RCC 7860 (cell line): ENCODE data around the gene EPRS1.
"Not testable (repeated sequence)": the region's sequence is repeated elsewhere in the genome, so short reads cannot be mapped to it uniquely, and the experiment has no call there.

Experiments
- DNase-seq: peaks from one replicate; pipeline ENCODE4 v3.0.0-alpha.2; 2015; ENCODE audit warnings: low spot score
- FAIRE-seq: peaks from 2 replicates; lab custom pipeline; 2012; peaks lifted over from hg19 to GRCh38; lab: Jason Lieb, UNC

Gene EPRS1

DNA sequence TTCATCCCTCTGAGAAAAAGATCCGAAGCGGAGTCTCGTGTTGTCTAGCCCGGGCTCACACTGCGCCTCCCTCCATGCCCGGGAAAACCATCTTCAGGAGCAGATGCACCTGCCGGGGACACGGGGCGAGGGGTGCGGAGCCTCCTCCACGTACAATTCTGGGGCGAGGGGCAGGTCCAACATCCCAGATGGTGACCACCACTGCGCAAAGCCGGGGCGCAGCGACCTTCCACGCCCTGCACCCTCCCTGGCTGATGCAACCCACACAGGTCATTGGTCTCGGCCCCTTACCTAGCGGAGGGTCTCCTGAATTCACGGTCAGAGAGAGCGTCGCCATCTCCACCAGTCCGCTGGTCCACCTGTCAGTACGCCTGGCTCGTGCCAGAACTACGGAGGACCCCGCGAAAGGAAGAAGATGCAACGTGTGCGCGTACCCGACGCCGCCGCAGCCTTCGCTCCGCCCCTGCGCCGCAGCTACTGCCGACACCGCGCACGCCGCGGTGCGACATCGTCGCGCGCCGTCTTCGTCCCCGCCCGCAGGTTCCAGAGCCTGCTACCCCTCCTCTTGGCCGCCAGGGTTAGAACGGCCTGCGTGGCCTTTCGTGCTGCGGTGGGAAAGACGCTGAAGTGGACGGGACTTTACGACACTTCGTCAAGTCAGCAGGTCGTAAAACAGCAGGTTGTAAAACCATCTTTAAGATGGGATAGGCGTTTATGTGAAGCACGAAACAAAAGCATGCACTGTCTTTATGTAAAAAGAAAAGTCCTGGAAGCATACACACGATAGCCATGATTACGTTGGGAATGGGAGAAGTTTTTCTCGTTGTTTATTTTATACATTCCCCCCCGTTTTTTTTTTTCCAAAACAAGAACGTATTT, at the start of gene EPRS1:
TSS of gene EPRS1 (minus strand) at position 454 of the 879 bp plus-strand sequence. CDS start at position 337, 117 bp downstream.
- DNase-seq (peak; percentile 97), FAIRE-seq (peak; percentile 86)

DNA sequence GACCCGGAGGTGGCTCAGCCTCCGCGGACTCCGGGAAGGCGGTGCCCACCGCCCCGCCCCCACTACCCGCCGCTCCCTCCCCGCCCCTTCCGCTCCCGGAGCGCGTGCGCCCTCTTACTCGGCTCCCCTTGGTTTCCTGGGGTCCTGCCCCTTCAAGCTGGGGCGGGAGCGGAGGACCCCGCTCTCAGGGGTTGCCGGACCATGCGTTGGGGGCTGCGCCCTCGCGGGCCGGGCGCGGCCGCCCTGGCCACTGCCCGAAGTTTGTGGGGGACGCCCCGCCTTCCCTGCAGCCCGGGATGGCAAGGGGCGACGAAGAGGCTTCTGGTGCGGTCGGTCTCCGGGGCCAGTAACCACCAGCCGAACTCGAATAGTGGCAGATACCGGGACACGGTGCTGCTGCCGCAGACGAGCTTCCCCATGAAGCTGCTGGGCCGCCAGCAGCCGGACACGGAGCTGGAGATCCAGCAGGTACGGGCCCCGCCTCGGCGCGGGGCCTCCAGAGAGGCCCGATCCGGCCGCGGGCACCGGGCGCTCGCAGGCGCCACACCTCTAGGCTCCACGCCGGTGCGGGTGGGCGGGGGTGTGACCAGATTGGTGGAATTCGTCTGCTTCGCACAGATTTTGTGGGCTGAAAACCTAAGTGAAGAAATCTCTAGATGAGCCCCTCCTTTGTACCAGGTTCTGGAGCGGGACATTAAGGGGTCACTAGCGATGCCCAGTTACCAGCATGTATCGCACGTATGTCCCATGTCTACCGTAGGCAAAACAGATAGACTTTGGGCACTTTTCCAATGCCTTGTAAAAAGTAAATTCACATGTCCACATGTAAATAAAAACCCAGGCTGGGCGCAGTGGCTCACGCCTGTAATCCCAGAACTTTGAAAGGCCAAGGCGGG, 48.0 kb upstream of the EPRS1 start, which contains the start of gene IARS2:
TSS of gene IARS2 (plus strand) at position 117 of the 896 bp plus-strand sequence. CDS start at position 202, 85 bp downstream.
- no peak for FAIRE-seq
- DNase-seq = peak; percentile 64

DNA sequence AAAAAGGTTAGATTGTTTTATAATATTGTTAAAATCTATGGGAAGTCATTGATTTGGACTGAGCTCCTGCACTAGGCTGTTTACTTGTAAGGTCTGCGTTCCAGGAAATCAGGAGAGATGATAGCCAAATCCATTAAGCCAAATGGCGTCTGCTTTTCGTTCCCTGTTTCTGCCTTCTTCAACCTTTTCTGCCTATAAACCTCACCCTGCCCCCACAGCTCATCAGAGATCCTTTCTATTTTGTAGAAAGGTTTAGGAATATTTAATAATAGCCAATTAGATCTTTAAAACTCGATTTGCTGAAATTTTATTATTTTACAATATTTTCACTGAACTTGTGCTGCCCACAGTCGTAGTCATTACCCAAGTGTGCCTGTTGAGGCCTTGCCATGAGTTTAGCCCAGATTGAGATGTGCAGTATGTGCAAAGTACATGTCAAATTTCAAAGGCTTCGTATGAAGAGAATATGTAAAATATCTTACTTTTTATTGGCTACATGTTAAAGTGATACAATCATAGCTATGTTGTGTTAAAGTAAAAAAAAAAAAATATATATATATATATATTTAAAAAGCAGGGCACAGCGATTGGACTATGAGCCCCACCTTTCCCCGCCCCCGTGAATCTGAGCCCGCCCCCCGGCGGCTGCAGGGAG, 47.2 kb upstream of the EPRS1 start:
- no peak for FAIRE-seq
- DNase-seq = no peak

DNA sequence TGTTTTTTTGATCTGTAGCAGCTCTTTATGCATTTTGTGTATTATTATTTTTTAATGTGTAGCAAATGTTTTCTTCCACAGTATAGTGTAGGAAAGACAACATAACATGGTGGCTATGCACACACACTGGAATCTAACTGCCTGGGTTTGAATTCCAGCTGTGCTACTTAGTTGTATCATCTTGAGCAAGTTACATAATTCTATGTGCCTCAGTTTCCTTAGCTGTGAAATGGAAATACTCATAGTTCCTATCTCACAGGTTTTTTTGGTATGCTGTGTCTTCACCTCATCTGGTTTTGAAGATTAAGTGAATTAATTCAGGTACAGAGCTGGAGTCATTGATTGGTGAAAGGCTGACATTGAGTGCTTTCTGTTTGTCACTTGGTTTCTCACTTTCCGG, 46.4 kb upstream of the EPRS1 start:
- DNase-seq (no peak), FAIRE-seq (no peak)

DNA sequence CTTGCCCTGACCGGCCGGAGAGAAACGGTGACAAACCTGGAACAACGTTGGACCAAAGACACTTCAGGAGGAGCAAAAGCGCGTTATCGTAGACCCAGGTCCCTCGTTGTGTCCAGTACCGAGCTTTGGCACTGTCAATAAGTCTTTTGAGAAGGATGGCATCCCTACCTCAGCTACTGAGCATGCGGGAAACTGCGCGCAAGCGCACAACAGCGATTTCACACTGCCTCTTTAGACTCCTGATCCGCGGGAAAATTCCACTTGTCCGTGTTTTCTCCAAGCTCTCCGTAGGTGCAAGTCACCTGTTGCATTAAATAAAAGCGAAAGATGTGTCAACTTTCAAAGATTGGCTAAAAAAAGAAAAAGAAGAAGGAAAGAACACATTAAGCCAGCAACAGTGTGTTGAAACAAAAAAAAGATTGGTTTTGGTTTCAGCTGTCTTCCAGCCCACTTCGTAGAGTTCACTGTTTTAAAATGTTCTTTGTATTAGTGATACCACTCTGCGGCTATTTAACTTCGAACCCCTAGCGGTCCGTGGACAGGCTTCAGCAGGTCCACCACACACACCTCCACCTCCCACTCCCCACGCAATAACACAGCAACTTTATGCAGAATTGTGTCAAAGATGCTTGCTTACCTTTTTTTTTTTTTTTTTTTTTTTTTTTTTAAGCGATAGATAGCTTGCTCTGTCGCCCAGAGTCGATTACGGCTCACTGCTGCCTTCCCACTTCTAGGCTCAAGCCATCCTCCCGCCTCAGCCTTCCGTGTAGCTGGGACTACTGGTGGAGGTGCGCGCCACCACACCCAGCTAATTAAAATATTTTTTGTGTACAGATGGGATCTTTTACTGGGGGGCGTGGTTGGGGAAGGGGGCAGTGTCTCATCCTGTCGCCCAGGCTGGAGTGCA, 43.6 kb upstream of the EPRS1 start, which contains the start of gene BPNT1:
TSS of gene BPNT1 (minus strand) at position 139 of the 907 bp plus-strand sequence. CDS start 9,942 bp downstream, outside the sequence.
- peak; percentile 87 for FAIRE-seq
- DNase-seq = peak; percentile 93

DNA sequence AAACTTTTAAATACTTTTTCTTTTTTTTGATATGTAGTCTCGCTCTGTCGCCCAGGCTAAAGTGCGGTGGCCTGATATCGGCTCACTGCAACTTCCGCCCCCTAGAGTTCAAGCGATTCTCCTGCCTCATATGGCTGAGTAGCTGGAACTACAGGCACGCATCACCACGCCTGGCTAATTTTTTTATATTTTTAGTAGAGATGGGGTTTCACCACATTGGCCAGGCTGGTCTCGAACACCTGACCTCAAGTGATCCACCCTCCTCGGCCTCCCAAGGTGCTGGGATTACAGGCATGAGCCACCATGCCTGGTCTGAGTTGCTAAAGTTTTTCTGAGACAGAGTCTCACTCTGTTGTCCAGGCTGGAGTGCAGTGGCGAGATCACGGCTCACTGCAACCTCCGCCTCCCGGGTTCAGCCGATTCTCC, 40.0 kb upstream of the EPRS1 start:
- not testable (repeated sequence) for DNase-seq, FAIRE-seq

DNA sequence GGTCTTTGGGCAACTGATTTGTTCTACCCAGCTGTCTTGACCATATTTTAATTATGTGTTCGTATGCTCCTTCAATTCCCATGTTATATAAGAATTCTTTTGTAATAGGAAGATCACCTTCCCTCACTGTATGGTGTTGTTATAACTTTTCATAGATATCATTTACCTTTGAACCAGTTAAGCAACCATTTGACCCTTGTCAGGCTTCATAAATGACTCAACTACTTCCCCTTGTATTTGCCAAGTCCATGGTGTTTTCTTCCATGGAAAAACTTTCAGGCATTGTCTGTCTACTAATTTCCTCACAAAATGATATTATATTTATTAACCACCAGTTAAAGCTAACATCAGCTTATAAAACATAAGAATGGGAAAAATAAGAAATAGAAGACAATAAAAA, 38.2 kb upstream of the EPRS1 start:
- DNase-seq (no peak), FAIRE-seq (no peak)

DNA sequence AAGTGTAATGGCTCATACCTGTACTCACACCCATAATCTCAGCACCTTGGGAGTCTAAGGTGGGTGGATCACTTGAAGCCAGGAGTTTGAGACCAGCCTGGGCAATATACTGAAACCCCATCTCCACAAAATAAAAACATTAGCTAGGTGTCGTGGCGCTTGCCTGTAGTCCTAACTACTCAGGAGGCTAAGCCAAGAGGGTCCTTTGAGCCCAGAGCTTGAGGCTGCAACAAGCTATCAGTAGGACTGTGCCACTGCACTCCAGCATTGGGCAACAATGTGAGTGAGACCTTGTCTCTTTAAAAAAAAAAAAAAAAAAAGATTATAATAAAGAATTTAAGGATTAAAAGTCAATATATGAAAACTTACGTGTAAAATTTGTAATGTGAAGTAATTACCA, 31.6 kb upstream of the EPRS1 start:
- DNase-seq = no peak
- no peak for FAIRE-seq

DNA sequence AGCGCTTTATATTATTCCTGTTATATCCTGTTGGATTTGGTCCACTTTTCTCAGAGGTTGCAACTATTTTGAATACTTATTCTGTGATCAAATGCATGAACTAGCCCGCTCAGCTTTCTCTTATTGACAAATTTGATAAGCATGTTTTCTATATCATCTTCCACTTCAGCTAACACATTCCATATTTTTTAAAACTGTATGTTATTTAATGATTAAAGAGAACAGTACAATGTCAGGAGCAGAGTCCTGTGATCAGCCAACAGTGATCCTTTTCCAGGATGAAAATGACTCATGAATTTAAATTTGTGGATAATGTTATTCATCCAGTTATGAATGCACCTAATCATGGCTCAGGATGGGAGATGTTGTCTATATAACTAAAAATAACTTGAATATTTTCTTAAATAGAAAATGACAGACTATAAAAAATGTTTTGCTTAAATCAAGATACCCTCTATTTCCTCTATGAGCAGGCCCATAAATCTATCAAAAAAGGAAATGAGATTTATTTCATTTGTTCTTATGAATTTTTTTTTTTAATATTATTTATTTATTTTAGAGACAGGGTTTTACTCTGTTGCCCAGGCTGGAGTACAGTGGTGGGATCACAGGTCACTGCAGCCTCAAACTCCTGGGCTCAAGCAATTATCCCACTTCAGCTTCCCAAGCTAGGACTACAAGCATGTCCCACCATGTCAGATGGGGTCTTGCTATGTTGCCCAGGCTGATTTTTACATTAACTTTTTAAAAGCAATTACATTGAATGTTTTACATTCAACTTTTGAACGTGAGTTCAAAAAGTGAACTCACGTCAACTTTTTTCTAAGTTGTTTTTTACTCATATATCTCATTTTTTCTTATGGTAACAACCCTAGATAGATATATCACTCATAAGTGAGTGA, 30.8 kb upstream of the EPRS1 start:
- DNase-seq = no peak
- no peak for FAIRE-seq

DNA sequence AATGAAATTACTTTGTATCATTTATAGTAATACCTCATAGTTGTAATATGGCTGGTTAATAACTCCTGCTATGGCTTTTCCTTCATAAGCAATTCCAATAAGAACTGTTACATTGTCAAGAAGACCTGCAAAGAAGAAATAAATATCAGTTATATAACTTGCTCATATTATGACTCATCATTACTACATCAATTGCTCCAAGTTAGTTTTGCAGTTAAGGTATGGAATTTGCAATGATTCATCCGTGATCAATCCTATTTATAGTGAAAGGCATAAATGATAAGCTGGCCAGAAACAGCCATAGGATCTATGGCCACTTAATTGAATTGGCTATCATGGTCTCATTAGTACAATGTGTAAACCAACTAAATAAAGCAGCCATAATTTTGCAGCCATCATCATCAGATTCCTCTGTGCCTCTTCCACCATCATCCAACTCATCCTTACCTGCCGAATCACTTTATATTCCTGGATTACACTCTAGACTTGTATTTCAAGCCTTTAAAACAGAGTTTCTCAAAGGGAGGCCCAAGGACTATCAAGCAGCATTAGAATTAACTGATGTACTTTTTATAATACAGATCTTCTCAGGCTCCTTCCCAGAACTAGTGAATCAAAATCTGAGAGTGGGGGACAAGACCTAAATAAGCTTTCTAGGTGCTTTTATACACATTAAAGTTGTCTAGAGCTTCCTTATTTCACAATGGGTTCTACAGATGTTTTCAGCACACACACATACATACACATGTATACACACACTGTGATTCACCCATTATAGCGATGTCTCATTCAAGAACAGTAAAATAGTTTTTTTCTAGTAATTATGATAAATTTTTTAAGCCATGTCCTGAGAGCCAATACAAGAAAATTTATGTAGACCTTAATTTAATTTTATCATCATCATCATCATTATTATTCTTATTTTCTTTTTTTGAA, 21.2 kb upstream of the EPRS1 start:
- no peak for DNase-seq
- no peak for FAIRE-seq

DNA sequence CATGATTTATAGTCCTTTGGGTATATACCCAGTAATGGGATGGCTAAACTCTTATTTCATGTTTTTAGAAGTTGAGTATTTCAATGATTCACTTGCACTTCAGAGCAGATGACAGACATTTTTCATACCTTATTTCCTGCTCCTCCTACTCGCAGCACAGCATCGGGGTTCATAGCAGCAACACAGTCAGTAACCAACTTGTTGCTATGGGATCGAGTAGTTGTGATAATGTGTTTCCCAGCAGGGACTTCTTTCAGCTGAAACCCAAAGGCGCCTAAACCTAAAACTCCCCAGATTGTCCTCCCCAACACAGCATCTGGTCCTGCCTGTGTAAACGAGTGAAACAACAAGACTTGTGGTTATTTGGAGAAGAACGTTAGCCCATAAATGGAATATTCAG, 16.3 kb upstream of the EPRS1 start:
- FAIRE-seq = no peak

DNA sequence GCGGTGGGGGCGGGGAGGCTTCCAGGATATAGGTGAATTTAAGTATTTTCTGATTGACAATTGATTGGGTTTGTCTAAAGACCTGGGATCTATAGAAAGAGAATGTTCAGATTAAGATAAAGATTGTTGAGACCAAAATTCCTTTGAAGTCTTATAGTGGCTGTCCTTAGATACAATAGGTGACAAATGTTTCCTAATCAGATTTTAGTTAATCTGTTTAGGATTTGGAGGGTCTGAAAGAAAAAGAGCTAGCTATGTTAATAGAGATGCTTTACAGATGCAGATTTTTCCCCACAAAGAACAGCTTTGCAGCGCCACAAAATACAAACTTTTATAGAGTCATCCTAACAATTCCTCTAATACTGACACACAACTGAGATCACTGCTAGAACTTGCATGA, 14.6 kb upstream of the EPRS1 start:
- FAIRE-seq (no peak), DNase-seq (no peak)

More for the DNA sequence above, 16.3 kb upstream of the EPRS1 start:
- DNase-seq = no peak

DNA sequence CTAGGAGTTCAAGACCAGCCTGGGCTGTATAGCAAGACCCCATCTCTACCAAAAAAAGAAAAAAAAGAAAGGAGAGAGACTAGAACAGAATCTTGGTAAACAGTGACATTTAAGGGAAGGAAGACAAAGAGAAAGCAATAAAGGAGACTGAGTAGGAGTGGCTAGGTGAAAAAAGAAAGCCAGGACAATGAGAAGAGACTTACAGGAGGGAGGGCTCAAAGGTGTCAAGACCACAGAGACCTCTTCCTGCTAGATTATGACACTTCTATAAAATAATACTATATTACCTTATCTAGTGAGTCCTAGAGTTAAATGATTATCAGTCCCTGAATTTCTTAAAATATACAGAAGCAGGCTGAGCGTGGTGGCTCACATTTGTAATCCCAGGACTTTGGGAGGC, 10.1 kb upstream of the EPRS1 start:
- FAIRE-seq = no peak
- DNase-seq = no peak

DNA sequence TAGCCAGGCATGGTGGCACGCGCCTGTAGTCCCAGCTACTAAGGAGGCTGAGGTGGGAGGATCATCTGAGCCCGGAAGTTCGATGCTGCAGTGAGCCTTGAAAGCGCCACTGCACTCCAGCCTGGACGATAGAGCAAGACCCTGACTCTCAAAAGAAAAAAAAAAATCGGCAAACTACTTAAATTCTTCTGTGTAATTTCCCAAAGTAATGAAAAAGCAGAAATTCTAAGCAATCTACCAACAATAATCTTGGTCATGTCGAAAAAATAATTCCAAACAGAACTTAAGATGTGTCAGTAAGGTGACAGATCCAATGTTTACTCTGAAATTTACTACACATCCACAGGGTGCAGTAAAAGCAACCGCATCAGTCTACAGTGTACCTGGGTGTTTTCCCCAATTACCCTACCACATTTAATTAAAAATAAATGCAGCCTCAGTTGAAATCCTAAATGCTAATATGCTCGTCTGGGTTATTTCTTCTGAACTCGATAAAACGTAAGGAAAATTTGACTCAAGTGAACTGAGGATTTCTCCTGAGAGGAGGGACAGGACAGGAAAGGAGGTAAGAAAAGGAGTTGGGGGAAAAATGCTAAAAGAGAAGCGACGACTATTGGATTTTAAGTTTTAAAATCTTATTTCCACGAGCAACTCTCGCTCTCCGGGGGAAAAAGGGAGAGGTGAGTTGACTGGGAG, 801 bp downstream of the EPRS1 start:
- no peak for DNase-seq

DNA sequence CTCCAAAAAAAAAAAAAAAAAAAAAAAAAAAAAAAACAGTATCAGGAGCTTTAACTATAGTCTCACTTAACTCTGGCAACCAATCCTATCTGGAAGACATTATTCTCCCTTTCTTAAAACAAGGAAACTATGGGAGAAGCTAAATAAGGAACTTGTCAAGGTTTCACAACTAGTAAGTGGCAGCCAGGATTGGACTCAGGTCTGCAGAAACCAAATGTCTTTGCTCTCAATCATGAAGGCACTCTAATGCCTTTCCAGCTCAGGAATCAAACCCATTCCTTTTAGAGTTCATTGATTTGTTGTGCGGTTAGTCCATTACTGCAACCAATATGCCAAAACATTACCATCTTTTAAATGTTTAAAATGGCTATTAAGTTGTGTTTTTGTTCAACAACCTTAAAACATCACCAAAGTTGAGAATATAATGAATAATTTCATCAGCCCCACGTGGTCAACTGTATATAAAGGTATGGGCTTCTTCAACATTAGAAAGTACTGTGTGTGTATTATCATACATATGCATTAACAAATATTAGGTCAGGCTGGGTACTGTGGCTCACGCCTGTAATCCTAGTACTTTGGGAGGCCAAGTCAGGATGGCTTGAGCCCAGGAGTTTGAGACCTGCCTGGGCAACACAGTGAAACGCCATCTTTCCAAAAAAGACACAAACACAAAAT, 1.5 kb downstream of the EPRS1 start:
- no peak for DNase-seq
- FAIRE-seq = no peak

More for the DNA sequence above, 801 bp downstream of the EPRS1 start:
- FAIRE-seq = no peak

DNA sequence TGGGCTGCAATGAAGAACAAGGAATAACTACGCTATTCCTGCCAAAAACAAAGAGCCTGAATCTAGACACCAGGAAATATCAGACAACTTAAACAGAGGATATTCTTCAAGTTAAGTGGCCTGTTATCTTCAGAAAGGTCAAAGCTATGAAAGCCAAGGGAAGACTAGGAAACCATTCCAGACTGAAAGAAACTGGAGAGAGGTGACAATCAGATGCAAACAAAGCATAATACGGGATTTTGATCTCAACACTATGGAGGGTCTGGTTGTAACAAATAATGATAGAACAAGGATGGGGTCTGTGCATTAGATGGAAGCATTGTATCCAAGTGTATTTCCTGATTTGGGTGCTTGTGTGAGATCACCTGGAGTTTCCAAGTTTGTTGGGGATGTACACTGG, 2.7 kb downstream of the EPRS1 start:
- FAIRE-seq (no peak), DNase-seq (no peak)
